HepG2 (cell line): ENCODE data around the gene NHLH2. TPM values are rescaled to one million over a fixed set of nuclear protein-coding genes. Genes with fewer than 3 reads are reported as not detected.

ENCODE experiments used
- ATAC-seq: fragments of 200-7000 bp; cut with Tn5 transposase; 3 replicates; pipeline ENCODE4 v1.9.1; 2020; ENCODE audit warnings: mild to moderate bottlenecking, moderate library complexity
- BruUV-seq: library from RNA; stranded (reverse); fragments of 400-500 nt; replicated peaks from 2 replicates; lab custom pipeline; 2021; lab: Mats Ljungman, UMichigan
- CTCF ChIA-PET: fragments of 300-600 bp; formaldehyde crosslinking; extraction: SDS; loops from one replicate; lab custom pipeline; 2021; ENCODE audit warnings: low total read pairs, inconsistent platforms, low intra/inter-chr PET ratio; lab: Yijun Ruan, JAX
- POLR2A ChIA-PET: fragments of 350-600 bp; sonication (Branson Sonifier 250); formaldehyde crosslinking; loops from one replicate; lab custom pipeline; 2020; ENCODE audit warnings: antibody characterized with exemption, inconsistent platforms; lab: Yijun Ruan, JAX
- DNase-seq: peaks from one replicate; pipeline ENCODE4 v3.0.0-alpha.2; 2015; ENCODE audit warnings: low spot score
- FAIRE-seq: peaks from 3 replicates; lab custom pipeline; 2011; peaks lifted over from hg19 to GRCh38; lab: Jason Lieb, UNC
- H2AFZ ChIP-seq: one replicate; pipeline ENCODE4 v1.6.1; 2011; ENCODE audit warnings: low read length, inconsistent platforms
- H3K27ac ChIP-seq: fragments of 300-600 bp; 3 replicates; pipeline ENCODE4 v1.8.0; 2011; ENCODE audit warnings: mixed run types, mild to moderate bottlenecking, mixed read lengths, low read length, inconsistent platforms; ENCODE audit not compliant: insufficient read depth; ENCODE audit errors: extremely low read length
- H3K27me3 ChIP-seq, 2 experiments: fragments of 200-600 bp in 1 of 2; 2 replicates in 1 of 2; 3 replicates in 1 of 2; pipeline versions ENCODE4 v1.6.0 to v1.8.0; 2011; ENCODE audit warnings: low read length in 2 of 2, mild to moderate bottlenecking in 2 of 2, moderate library complexity in 2 of 2, inconsistent platforms in 1 of 2; ENCODE audit not compliant: insufficient read depth in 2 of 2, control insufficient read depth in 1 of 2
- H3K36me3 ChIP-seq, 2 experiments: fragments of 200-600 bp in 1 of 2; replicated peaks in 1 of 2; 2 replicates in 1 of 2; 3 replicates in 1 of 2; pipeline versions ENCODE4 v1.5.1 to v1.8.0; 2011; ENCODE audit warnings: low read length in 2 of 2, inconsistent platforms in 1 of 2; ENCODE audit not compliant: insufficient read depth in 2 of 2, control insufficient read depth in 1 of 2
- H3K4me1 ChIP-seq: 2 replicates; pipeline ENCODE4 v1.5.1; 2012; ENCODE audit warnings: low read length, inconsistent platforms; ENCODE audit not compliant: insufficient read depth
- H3K4me2 ChIP-seq: 2 replicates; pipeline ENCODE4 v1.6.0; 2011; ENCODE audit warnings: low read depth, low read length, inconsistent platforms
- H3K4me3 ChIP-seq, 3 experiments: fragments of 200-600 bp in 1 of 3; sonication (generic), shearing (Covaris generic) in 1 of 3; replicated peaks in 1 of 3; 2 replicates each; pipeline ENCODE4 v1.5.1; 2011 to 2016; ENCODE audit warnings: low read length in 3 of 3, inconsistent platforms in 2 of 3, low read depth in 2 of 3, mild to moderate bottlenecking in 2 of 3, control low read depth in 1 of 3, mixed read lengths in 1 of 3; ENCODE audit not compliant: insufficient read depth in 1 of 3
- H3K79me2 ChIP-seq: one replicate; pipeline ENCODE4 v1.6.1; 2011; ENCODE audit warnings: low read length, inconsistent platforms; ENCODE audit not compliant: insufficient read depth
- H3K9ac ChIP-seq: 2 replicates; pipeline ENCODE4 v1.6.0; 2011; ENCODE audit warnings: mild to moderate bottlenecking, low read depth, low read length, inconsistent platforms; ENCODE audit not compliant: insufficient read depth
- H3K9me3 ChIP-seq: 2 replicates; pipeline ENCODE4 v1.5.1; 2012; ENCODE audit warnings: mild to moderate bottlenecking, low read length
- H4K20me1 ChIP-seq: 2 replicates; pipeline ENCODE4 v1.6.0; 2011; ENCODE audit warnings: inconsistent platforms, mild to moderate bottlenecking, low read length, moderate library complexity; ENCODE audit not compliant: insufficient read depth
- MTA3 ChIP-seq: sonication (generic); formaldehyde crosslinking; IDR thresholded peaks from 2 replicates; pipeline ENCODE4 v1.4.0; 2020; ENCODE audit warnings: missing genetic modification reagents
- PITX1 ChIP-seq: sonication (generic); formaldehyde crosslinking; IDR thresholded peaks from 2 replicates; pipeline ENCODE4 v1.5.1; 2020; ENCODE audit warnings: mild to moderate bottlenecking, missing genetic modification reagents
- SALL1 ChIP-seq: sonication (generic); formaldehyde crosslinking; IDR thresholded peaks from 2 replicates; pipeline ENCODE4 v1.8.0; 2022; ENCODE audit warnings: mild to moderate bottlenecking, missing genetic modification reagents
- YEATS4 ChIP-seq: sonication (generic); formaldehyde crosslinking; IDR thresholded peaks from 2 replicates; pipeline ENCODE4 v1.4.0; 2020; ENCODE audit warnings: missing genetic modification reagents, borderline replicate concordance
- ZSCAN31 ChIP-seq: sonication (generic); formaldehyde crosslinking; IDR thresholded peaks from 2 replicates; pipeline ENCODE4 v1.5.0; 2020; ENCODE audit warnings: low read depth, mild to moderate bottlenecking, missing genetic modification reagents
- WGBS: methylation state at CpG from one replicate; pipeline ENCODE4 v1.1.6; 2017; ENCODE audit warnings: low lambda C conversion rate; 5-methylcytosine and 5-hydroxymethylcytosine counted together
- in situ Hi-C: cut with HindIII; loops from 2 replicates; pipeline ENCODE4 v1.10.0; 2017; ENCODE audit warnings: low pct_unique_long_range_greater_than_20kb; ENCODE audit not compliant: extremely low pct_ligation_motif_present
- intact Hi-C: fragments of 100-400 bp; cut with micrococcal nuclease; formaldehyde crosslinking; loops from one replicate; pipeline ENCODE4 v1.10.0; 2022; ENCODE audit not compliant: unreplicated experiment
- polyA plus RNA-seq, 8 experiments: library from polyadenylated mRNA; depleted of rRNA in 3 of 8; stranded (reverse) in 7 of 8; unstranded in 1 of 8; fragments of >200 nt; fragmentation: Illumina TruSeq in 4 of 8; extraction: Trizol in 4 of 8; gene quantifications; 2 replicates each; pipeline versions ENCODE4 v1.2.1 to v1.2.3, GENCODE V29; 2011 to 2016; ENCODE audit warnings: low read depth in 4 of 8, missing spikeins in 1 of 8, mixed read lengths in 1 of 8; ENCODE audit not compliant: insufficient read depth in 1 of 8
- total RNA-seq, 5 experiments: library from RNA; depleted of rRNA; stranded (reverse); fragments of >200 nt; fragmentation: Illumina TruSeq; extraction: Trizol; gene quantifications; 2 replicates each; pipeline ENCODE4 v1.2.3, GENCODE V29; 2016; ENCODE audit warnings: low read depth in 1 of 5
- TF ChIP-seq, protein P1 (sequence below): sonication (generic); formaldehyde crosslinking; IDR thresholded peaks from 2 replicates; pipeline ENCODE4 v1.4.0; 2020; ENCODE audit warnings: missing genetic modification reagents
- TF ChIP-seq, protein P2 (sequence below): sonication (generic); formaldehyde crosslinking; IDR thresholded peaks from 2 replicates; pipeline ENCODE4 v1.9.0; 2021; ENCODE audit warnings: missing genetic modification reagents, borderline replicate concordance
- TF ChIP-seq, protein P3 (sequence below): sonication (generic); formaldehyde crosslinking; IDR thresholded peaks from 2 replicates; pipeline ENCODE4 v1.8.0; 2022; ENCODE audit warnings: mild to moderate bottlenecking, missing genetic modification reagents, moderate library complexity
- TF ChIP-seq, protein P4 (sequence below): sonication (generic); formaldehyde crosslinking; IDR thresholded peaks from 2 replicates; pipeline ENCODE4 v1.9.0; 2021; ENCODE audit warnings: missing genetic modification reagents, mild to moderate bottlenecking, borderline replicate concordance
- TF ChIP-seq, protein P5 (sequence below): sonication (generic); formaldehyde crosslinking; IDR thresholded peaks from 2 replicates; pipeline ENCODE4 v1.9.0; 2021; ENCODE audit warnings: missing genetic modification reagents, borderline replicate concordance

NHLH2 gene
- total and polyA plus RNA-seq, 2 of the 13 experiments (the other 11 are each of a cell fraction or from before 2014, with no cell fraction given): not detected

DNA sequence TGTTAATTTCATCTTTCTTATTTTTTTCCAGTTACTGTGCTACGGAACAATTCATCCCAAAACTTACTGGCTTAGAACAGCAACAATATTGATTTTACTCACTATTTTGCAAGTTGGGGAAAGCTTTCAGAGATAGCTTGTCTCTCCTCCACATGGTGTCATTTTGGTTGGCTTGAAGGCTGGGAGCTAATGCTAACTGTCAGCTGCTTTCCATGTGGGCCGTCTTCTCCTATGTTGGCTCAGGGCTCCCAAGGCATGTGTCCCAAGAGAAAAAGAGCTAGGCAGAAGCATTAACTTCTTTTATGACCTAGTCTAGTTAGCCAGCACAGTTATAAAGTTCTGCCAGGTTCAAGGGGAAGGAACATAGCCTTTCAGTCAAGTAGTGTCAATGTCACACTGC, 38.5 kb downstream of the NHLH2 start (continued):
- TF ChIP-seq, protein P1, sequence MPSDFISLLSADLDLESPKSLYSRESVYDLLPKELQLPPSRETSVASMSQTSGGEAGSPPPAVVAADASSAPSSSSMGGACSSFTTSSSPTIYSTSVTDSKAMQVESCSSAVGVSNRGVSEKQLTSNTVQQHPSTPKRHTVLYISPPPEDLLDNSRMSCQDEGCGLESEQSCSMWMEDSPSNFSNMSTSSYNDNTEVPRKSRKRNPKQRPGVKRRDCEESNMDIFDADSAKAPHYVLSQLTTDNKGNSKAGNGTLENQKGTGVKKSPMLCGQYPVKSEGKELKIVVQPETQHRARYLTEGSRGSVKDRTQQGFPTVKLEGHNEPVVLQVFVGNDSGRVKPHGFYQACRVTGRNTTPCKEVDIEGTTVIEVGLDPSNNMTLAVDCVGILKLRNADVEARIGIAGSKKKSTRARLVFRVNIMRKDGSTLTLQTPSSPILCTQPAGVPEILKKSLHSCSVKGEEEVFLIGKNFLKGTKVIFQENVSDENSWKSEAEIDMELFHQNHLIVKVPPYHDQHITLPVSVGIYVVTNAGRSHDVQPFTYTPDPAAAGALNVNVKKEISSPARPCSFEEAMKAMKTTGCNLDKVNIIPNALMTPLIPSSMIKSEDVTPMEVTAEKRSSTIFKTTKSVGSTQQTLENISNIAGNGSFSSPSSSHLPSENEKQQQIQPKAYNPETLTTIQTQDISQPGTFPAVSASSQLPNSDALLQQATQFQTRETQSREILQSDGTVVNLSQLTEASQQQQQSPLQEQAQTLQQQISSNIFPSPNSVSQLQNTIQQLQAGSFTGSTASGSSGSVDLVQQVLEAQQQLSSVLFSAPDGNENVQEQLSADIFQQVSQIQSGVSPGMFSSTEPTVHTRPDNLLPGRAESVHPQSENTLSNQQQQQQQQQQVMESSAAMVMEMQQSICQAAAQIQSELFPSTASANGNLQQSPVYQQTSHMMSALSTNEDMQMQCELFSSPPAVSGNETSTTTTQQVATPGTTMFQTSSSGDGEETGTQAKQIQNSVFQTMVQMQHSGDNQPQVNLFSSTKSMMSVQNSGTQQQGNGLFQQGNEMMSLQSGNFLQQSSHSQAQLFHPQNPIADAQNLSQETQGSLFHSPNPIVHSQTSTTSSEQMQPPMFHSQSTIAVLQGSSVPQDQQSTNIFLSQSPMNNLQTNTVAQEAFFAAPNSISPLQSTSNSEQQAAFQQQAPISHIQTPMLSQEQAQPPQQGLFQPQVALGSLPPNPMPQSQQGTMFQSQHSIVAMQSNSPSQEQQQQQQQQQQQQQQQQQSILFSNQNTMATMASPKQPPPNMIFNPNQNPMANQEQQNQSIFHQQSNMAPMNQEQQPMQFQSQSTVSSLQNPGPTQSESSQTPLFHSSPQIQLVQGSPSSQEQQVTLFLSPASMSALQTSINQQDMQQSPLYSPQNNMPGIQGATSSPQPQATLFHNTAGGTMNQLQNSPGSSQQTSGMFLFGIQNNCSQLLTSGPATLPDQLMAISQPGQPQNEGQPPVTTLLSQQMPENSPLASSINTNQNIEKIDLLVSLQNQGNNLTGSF: no peak
- no peak for TF ChIP-seq YEATS4
- TF ChIP-seq, protein P2, sequence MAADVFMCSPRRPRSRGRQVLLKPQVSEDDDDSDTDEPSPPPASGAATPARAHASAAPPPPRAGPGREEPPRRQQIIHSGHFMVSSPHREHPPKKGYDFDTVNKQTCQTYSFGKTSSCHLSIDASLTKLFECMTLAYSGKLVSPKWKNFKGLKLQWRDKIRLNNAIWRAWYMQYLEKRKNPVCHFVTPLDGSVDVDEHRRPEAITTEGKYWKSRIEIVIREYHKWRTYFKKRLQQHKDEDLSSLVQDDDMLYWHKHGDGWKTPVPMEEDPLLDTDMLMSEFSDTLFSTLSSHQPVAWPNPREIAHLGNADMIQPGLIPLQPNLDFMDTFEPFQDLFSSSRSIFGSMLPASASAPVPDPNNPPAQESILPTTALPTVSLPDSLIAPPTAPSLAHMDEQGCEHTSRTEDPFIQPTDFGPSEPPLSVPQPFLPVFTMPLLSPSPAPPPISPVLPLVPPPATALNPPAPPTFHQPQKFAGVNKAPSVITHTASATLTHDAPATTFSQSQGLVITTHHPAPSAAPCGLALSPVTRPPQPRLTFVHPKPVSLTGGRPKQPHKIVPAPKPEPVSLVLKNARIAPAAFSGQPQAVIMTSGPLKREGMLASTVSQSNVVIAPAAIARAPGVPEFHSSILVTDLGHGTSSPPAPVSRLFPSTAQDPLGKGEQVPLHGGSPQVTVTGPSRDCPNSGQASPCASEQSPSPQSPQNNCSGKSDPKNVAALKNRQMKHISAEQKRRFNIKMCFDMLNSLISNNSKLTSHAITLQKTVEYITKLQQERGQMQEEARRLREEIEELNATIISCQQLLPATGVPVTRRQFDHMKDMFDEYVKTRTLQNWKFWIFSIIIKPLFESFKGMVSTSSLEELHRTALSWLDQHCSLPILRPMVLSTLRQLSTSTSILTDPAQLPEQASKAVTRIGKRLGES: no peak
- TF ChIP-seq SALL1 (CRISPR knock-in tag): no peak

DNA sequence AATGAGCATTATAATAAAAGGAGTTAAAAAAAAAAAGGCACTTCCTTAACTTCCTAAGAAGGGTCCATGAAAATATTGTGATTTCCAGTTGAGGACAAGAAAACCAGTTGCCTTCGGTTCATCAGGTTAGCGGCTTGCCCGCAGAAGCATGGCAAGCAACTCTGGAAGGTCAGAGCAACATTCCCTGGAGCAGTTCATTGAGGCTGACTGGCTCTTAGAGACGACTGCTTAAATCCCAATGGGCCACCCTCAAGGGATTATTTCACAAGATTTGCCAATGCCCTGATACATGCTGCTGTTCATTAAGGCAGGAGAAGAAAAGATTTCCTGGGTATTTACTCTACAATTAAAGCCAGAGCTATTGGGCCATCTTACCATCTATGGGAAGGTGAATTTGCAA, 43.4 kb downstream of the NHLH2 start:
- H3K36me3 ChIP-seq: no peaks in the 10 kb centered on the region
- intact Hi-C loops: no loop called here
- H3K4me2 ChIP-seq: no peak overlapping the region
- no peak overlapping the region for H3K27ac ChIP-seq
- 68% methylated on average over 4 of the region's 4 CpGs for WGBS
- no peaks in the 10 kb centered on the region for H4K20me1 ChIP-seq
- no peak overlapping the region for H2AFZ ChIP-seq
- no peaks in the 10 kb centered on the region for H3K27me3 ChIP-seq
- FAIRE-seq (no peak), ATAC-seq (no peak), DNase-seq (no peak)
- ChIA-PET CTCF (no interaction called here), POLR2A (no interaction called here)
- no peaks in the 10 kb centered on the region for H3K9me3 ChIP-seq
- H3K9ac ChIP-seq: no peak overlapping the region
- in situ Hi-C loops: no loop called here
- H3K79me2 ChIP-seq: no peaks in the 10 kb centered on the region
- no peak overlapping the region for H3K4me3 ChIP-seq
- no peaks in the 10 kb centered on the region for H3K4me1 ChIP-seq
- BruUV-seq: no TSS peak
- TF ChIP-seq MTA3 (CRISPR knock-in tag) (no peak), PITX1 (no peak), ZSCAN31 (CRISPR knock-in tag) (no peak)
- TF ChIP-seq, protein P3, sequence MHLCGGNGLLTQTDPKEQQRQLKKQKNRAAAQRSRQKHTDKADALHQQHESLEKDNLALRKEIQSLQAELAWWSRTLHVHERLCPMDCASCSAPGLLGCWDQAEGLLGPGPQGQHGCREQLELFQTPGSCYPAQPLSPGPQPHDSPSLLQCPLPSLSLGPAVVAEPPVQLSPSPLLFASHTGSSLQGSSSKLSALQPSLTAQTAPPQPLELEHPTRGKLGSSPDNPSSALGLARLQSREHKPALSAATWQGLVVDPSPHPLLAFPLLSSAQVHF: no peak
- TF ChIP-seq, protein P4, sequence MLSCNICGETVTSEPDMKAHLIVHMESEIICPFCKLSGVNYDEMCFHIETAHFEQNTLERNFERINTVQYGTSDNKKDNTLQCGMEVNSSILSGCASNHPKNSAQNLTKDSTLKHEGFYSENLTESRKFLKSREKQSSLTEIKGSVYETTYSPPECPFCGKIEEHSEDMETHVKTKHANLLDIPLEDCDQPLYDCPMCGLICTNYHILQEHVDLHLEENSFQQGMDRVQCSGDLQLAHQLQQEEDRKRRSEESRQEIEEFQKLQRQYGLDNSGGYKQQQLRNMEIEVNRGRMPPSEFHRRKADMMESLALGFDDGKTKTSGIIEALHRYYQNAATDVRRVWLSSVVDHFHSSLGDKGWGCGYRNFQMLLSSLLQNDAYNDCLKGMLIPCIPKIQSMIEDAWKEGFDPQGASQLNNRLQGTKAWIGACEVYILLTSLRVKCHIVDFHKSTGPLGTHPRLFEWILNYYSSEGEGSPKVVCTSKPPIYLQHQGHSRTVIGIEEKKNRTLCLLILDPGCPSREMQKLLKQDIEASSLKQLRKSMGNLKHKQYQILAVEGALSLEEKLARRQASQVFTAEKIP (CRISPR knock-in tag): no peak
- TF ChIP-seq, protein P5, sequence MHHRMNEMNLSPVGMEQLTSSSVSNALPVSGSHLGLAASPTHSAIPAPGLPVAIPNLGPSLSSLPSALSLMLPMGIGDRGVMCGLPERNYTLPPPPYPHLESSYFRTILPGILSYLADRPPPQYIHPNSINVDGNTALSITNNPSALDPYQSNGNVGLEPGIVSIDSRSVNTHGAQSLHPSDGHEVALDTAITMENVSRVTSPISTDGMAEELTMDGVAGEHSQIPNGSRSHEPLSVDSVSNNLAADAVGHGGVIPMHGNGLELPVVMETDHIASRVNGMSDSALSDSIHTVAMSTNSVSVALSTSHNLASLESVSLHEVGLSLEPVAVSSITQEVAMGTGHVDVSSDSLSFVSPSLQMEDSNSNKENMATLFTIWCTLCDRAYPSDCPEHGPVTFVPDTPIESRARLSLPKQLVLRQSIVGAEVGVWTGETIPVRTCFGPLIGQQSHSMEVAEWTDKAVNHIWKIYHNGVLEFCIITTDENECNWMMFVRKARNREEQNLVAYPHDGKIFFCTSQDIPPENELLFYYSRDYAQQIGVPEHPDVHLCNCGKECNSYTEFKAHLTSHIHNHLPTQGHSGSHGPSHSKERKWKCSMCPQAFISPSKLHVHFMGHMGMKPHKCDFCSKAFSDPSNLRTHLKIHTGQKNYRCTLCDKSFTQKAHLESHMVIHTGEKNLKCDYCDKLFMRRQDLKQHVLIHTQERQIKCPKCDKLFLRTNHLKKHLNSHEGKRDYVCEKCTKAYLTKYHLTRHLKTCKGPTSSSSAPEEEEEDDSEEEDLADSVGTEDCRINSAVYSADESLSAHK (CRISPR knock-in tag): no peak
